Measurements from ENCODE around the gene DOK4.

The DOK4 gene

GRCh38 chr16:57485916-57486857 is at the start of gene DOK4:
Gene DOK4 (minus strand): TSS chr16:57486493. CDS start chr16:57479507, 6,986 bp downstream.
- peak; percentile 72 to 86 for DNase-seq (ENCODE audit: low read depth in 2 of 2)

- peak; percentile 86 to 94 for DNase-seq (ENCODE audit: low read depth in 2 of 2)
Observed at GRCh38 chr16:57535680-57536305, 49.5 kb upstream of the DOK4 start.

- DNase-seq (ENCODE audit: low read depth in 2 of 2) = no peak
Observed at GRCh38 chr16:57534881-57535658, 48.8 kb upstream of the DOK4 start.

DNA sequence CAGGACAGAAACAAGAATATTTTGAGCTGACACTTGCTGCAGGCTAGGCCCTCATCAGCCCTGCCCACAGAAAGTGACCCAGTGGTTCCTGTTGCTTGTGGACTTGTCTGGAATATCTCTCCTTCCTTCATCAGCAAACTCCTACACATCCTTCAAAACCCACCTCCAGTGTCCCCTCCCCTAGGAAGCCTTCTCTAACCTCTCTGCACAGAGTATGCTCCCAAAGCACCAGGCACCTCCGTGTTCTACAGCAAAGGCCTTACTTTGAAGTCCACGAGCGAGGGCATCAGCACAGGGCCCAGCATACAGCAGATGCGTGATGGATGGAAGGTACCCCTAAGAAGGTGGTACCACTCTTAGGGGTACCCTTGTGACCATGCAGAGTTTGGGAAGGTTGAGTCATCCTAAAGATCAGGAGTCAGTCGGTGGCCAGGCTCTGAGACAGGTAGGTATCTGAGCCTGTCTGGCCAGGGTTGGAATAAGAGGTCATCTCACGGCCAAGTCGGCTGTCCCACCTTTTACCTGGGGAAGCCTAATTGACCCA is 48.1 kb upstream of the DOK4 start:
- DNase-seq (ENCODE audit: low read depth in 2 of 2) = no peak

DNA sequence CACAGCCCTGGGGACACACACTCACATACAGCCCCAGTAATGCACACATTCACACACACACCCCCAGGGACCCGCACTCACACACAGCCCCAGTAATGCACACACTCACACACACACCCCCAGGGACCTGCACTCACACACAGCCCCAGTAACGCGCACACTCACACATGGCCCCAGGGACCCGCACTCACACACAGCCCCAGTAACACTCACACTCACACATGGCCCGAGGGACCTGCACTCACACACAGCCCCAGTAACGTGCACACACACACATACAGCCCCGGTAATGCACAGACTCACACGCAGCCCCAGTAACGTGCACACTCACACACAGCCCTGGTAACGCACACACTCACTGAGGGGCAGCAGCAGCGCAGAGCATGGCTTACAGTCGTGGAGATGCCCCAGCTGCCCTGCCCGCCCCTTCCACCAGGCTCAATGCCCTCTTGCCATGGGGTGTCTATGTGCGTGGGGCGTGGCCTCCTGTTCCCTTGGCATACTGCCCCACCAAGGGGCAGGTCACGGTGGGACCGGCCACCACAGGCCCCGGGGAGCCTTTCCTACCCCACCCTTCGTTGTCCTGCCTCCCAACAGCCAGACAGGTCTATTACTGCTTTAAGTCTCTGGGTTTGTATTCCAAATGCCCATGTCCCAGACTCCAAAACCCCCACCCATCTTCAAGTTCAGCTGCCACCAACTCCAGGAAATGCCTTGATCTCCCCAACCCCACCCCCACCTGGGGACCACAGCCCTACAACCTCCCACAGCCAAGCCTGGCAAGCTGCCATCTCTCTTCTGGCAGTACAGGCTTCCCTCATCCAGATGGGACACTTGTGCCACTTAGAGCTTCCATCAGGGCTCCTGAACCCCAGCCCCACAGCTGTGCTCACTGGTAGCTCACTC is 47.4 kb upstream of the DOK4 start:
- no peak for DNase-seq (ENCODE audit: low read depth in 2 of 2)

DNA sequence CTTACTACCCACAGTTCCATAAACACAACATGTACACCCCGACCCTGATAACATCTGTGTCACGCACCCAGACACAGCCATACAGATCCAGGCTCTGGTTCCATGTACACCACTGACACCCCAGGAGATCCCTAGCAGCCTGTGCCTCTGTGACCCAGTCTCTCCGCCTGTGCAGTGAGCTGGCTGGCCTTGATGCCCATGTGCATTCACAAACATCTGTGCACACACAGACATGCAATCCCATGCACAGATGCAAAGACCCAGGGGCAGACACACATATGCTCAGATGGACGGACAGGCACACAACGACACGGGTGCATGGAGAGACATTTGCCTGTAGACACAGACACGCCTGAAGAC is 46.0 kb upstream of the DOK4 start:
- DNase-seq (ENCODE audit: low read depth in 2 of 2) = no peak

DNA sequence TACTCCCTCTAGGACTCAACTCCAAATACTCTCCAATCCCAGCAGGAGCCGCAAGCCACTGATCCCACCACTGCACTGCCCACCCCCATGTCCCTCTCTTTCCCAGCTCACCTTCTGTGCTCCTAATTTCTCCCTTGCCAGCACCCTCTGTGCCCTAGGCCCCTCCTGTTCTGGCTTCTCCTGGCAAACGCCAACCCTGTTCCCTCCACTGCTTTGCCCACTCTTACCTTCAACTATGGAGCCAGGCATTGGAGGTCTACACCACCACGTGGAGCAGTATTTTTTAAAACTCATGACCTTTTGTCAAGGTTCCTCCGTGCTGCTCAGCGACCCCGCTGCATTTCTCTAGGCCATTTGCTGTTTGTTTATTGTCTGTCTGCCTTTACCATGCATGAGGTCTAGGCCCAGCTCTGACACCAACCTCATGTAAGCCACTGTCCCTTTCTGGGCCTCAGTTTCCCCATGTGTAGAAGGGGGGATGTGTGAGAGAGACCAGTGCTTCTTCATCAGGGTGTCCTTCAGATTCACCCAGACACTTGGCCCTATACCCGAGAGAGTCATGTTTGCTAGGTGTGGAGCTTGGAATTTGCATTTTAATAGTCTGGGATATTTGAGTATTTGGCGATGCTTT is 45.5 kb upstream of the DOK4 start:
- DNase-seq (ENCODE audit: low read depth in 2 of 2) = no peak

DNA sequence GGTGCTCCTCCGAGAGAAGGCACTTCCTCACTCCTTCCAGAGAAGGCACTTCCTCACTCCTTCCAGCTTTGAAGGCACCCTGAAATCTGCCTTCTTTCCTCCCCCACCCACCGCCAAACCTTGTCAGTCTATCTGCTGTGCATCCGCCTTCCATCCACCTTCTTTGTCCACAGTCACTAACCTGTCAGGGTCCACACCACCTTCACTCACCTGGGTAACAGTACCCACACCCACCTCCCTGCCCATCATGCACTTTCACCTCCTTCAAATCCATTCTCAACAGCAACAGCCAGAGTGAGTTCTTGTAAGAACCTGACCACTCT is 44.9 kb upstream of the DOK4 start:
- DNase-seq (ENCODE audit: low read depth in 2 of 2) = no peak

DNA sequence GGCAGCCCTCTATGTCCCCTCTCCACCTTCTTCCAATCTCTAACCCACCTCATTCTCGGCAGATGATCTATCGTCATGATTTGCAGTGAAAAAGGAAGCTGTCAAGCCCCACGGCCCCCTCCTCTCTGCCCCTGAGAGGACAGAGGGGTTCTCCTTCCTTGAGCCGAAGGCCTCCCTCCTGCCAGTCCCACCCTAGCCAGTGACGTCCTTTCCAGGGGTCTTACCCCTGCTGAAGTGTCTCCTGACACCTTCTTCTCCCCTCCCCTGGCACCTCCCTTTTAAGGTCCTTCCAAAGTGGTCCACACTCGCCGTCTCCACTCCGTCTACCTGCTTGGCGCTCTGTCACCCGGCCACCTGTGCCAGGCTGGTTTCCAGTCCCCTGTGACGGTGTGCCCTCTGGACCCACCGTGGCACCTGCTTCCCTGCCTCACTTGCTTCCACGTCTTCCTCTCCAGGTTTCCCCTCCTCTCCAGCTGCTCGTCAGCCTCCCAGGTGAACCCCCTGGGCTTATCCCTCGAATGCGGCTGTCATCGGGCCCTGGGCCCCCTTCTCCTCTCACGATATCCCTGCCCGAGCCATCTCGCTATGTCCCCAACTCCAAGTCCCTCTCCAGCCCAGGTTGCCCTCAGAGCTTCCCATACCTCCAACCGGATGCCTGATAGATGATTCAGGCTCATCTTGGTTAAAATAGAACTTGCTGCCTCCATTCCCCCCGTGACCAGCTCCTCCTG is 44.4 kb upstream of the DOK4 start:
- no peak for DNase-seq (ENCODE audit: low read depth in 2 of 2)

DNA sequence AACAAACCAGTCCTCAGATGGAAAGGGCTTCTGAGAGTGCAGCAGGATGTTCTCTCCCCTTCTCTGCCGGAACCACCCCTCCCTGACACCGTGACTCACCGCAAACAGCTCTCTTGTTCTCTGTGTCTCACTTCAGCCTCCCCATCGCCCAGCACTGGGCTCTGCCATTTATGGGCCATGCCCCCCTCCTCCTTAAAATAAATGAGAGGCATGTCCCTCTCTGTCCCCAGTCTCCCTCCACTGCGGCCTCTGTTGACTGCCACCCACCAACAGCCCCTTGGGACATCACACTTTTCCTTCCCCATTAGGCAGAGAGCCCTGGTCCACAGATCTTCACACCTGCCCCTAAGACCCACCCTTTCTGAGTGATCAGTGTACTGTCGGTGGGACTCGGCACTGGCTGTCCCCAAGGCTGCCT is 43.8 kb upstream of the DOK4 start:
- peak; percentile 49 to 67 for DNase-seq (ENCODE audit: low read depth in 2 of 2)

- no peak for DNase-seq (ENCODE audit: low read depth in 2 of 2)
Observed at GRCh38 chr16:57529391-57530103, 43.3 kb upstream of the DOK4 start.

- no peak for DNase-seq (ENCODE audit: low read depth in 2 of 2)
Observed at GRCh38 chr16:57528499-57529390, 42.5 kb upstream of the DOK4 start.

DNA sequence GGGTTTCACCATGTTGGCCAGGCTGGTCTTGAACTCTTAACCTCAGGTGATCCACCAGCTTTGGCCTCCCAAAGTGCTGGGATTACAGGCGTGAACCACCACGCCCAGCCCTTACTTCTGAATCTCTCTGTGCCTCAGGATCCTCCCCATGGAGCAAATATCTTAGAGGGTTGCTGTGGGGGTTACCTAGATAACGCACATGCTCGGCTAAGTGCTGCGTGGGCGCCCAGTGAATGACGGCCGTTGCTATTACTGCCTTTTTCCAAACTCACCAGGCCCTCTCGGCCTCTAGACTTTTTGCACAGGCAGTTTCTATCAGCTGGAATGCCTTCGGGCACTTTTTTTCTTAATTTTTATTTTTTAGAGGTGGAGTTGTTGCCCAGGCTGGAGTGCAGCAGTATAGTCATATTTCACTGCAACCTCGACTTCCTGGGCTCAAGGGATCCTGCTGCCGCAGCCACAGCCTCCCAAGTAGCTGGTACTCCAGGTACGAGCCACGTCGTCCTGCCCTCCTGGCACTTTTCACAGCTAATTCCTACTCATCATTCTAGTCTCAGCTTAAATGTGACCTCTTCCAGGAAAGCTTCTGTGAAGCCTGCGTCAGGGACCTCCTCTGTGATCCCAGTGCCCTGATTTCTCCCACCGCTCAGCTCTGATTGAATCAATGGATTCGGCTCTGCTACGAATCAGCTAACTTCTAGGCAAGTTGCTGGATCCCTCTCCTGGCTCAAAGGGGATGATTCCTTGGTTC is 41.5 kb upstream of the DOK4 start:
- DNase-seq (ENCODE audit: low read depth in 2 of 2) = no peak

GRCh38 chr16:57527027-57527426 is 40.7 kb upstream of the DOK4 start:
- no peak for DNase-seq (ENCODE audit: low read depth in 2 of 2)

- DNase-seq (ENCODE audit: low read depth in 2 of 2) = no peak
Observed at GRCh38 chr16:57526498-57526897, 40.2 kb upstream of the DOK4 start.

- no peak for DNase-seq (ENCODE audit: low read depth in 2 of 2)
Observed at GRCh38 chr16:57525761-57526160, 39.5 kb upstream of the DOK4 start.

DNA sequence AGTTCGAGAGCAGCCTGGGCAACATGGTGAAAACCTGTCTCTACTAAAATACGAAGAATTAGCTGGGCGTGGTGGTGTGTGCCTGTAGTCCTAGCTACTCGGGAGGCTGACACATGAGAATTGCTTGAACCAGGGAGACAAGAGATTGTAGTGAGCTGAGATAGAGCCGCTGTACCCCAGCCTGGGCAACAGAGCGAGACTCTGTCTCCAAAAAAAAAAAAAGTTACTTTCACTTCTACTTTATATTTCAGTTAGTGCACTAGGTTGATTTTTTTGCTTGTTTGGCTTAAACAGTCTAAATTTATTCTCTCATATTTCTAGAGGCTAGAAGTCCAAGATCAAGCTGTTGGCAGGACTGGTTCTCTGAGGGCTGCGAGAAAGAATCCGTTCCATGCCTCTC is 36.7 kb upstream of the DOK4 start:
- no peak for DNase-seq (ENCODE audit: low read depth in 2 of 2)

All from stimulated activated CD4-positive, alpha-beta T cell treated with anti-CD3 and anti-CD28 coated beads, Interleukin-1b, Interleukin-23, amount 100 ng/mL, for 4 hours (primary cell).